Superior temporal gyrus (tissue), 1 donor: ENCODE data around the gene GTSF1L.
"Not testable (repeated sequence)": the region's sequence is repeated elsewhere in the genome, so short reads cannot be mapped to it uniquely, and the experiment has no call there.

Experiments
- DNase-seq: peaks from one replicate; pipeline ENCODE4 v3.0.0-alpha.2; 2016; ENCODE audit errors: extremely low spot score

Gene GTSF1L

GRCh38 chr20:43726811-43727338 lies at the start of gene GTSF1L:
GTSF1L (minus strand) TSS chr20:43727002; CDS start chr20:43726694, 308 bp downstream.
- DNase-seq: no peak

- DNase-seq: no peak
Measured at GRCh38 chr20:43774754-43775153, 48.0 kb upstream of the GTSF1L start.

- DNase-seq: no peak
Measured at GRCh38 chr20:43771503-43772190, 44.8 kb upstream of the GTSF1L start.

GRCh38 chr20:43770342-43770741 lies 43.5 kb upstream of the GTSF1L start:
- DNase-seq: no peak

GRCh38 chr20:43767686-43768474 lies 41.1 kb upstream of the GTSF1L start:
- peak; percentile 58 for DNase-seq

GRCh38 chr20:43766917-43767316 lies 40.1 kb upstream of the GTSF1L start:
- no peak for DNase-seq

GRCh38 chr20:43766385-43766784 lies 39.6 kb upstream of the GTSF1L start:
- peak; percentile 68 for DNase-seq

GRCh38 chr20:43765916-43766315 lies 39.1 kb upstream of the GTSF1L start:
- peak; percentile 53 for DNase-seq

- no peak for DNase-seq
Measured at GRCh38 chr20:43762911-43763310, 36.1 kb upstream of the GTSF1L start.

- no peak for DNase-seq
Measured at GRCh38 chr20:43761386-43762340, 34.9 kb upstream of the GTSF1L start.

- DNase-seq: not testable (repeated sequence)
Measured at GRCh38 chr20:43757888-43758287, 31.1 kb upstream of the GTSF1L start.

GRCh38 chr20:43755851-43756250 lies 29.0 kb upstream of the GTSF1L start:
- DNase-seq: no peak

- DNase-seq: no peak
Measured at GRCh38 chr20:43755390-43755789, 28.6 kb upstream of the GTSF1L start.

GRCh38 chr20:43752561-43753301 lies 25.9 kb upstream of the GTSF1L start:
- no peak for DNase-seq

GRCh38 chr20:43752051-43752360 lies 25.2 kb upstream of the GTSF1L start:
- no peak for DNase-seq

- no peak for DNase-seq
Measured at GRCh38 chr20:43751167-43752050, 24.6 kb upstream of the GTSF1L start.

- no peak for DNase-seq
Measured at GRCh38 chr20:43750774-43751166, 24.0 kb upstream of the GTSF1L start.

- peak; percentile 76 for DNase-seq
Measured at GRCh38 chr20:43749734-43750294, 23.0 kb upstream of the GTSF1L start.

- no peak for DNase-seq
Measured at GRCh38 chr20:43748274-43748673, 21.5 kb upstream of the GTSF1L start.
